ENCODE measurements around the gene RING1. TPM values are rescaled to one million over a fixed set of nuclear protein-coding genes. Genes with fewer than 3 reads are reported as not detected.

Gene RING1
- total RNA-seq, 1 donor from 2014 or later, result 43.8 TPM

DNA sequence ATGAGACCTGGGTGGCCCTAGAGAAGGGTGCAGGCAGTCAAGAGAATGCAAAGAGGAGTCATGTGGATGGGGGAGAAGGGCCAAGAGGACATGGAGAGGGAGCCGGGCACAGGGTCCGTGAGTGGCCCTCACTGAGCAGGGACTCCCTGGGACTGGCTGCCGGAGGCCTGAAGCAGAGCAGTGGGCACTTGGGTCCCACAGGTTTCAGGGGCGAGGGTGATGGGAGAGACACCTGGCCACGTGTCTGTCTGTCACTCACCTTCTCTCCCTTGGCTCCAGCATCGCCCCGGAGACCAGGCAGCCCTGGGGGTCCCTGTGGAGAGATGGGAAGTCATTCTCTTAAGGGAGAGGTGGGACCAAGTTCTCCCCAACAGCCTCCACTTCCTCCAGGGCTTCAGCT, 41.5 kb upstream of the RING1 start:
- DNase-seq (no peak), ATAC-seq (ENCODE audit: low read depth) (no peak)
- POLR2A ChIA-PET, result no interaction called here
- TF ChIP-seq, protein P1, sequence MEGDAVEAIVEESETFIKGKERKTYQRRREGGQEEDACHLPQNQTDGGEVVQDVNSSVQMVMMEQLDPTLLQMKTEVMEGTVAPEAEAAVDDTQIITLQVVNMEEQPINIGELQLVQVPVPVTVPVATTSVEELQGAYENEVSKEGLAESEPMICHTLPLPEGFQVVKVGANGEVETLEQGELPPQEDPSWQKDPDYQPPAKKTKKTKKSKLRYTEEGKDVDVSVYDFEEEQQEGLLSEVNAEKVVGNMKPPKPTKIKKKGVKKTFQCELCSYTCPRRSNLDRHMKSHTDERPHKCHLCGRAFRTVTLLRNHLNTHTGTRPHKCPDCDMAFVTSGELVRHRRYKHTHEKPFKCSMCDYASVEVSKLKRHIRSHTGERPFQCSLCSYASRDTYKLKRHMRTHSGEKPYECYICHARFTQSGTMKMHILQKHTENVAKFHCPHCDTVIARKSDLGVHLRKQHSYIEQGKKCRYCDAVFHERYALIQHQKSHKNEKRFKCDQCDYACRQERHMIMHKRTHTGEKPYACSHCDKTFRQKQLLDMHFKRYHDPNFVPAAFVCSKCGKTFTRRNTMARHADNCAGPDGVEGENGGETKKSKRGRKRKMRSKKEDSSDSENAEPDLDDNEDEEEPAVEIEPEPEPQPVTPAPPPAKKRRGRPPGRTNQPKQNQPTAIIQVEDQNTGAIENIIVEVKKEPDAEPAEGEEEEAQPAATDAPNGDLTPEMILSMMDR (IDR thresholded peaks at IDR 0.05), result no peak
- CTCF ChIA-PET, result no interaction called here
- Mint-ChIP-seq H3K27me3 (no peaks in the 10 kb centered on the region), H3K27ac (no peak overlapping the region), H3K4me1 (peaks cover 17% of the 10 kb centered on the region), H3K36me3 (ENCODE audit: low read depth) (no peaks in the 10 kb centered on the region), H3K9me3 (no peaks in the 10 kb centered on the region), H3K4me3 (no peak overlapping the region)
- intact Hi-C loops (cut with micrococcal nuclease), result no loop called here

DNA sequence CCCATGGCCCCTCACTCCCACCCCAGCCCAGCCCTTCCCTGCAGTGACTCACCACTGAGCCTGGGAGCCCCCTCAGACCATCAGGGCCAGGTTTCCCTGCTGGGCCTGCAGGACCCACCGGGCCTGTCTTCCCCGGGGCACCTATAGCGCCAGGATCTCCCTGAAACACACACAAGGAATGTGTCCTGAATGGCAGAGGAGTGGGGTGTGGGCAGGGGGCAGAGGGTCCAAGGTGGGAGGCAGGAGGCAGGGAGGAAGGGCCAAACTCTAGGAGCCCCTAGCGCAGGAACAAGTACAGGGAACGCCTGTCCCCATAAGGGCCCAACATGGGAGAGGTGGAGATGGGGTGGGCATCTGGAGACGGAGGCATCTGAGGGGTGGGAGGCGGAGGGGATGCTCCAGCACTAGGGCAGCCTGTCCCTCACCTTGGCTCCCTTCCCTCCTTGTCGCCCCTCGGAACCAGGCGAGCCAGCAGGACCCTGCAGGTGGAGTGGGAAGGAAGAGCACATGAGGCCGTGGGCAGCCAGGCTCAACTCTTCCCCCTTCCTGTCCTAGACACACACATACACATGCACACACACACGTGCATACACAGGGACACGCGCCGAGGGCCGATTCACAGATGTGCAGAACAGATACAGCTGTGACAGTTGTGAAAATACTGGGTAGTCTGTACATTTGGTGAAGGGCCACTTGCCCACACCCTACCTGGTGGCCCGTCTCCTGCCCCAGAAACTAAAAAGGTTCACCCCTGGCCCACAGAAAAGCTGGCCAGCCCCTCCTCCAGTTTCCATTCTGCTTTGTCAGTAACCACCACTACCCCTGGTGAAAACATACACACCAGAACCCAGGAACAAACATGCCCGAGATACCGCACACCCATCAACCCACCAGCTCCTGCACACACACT, 40.7 kb upstream of the RING1 start:
- intact Hi-C loops (cut with micrococcal nuclease), result no loop called here
- Mint-ChIP-seq H3K4me3 (no peak overlapping the region), H3K27me3 (peaks cover 1% of the 10 kb centered on the region), H3K36me3 (ENCODE audit: low read depth) (no peaks in the 10 kb centered on the region), H3K27ac (no peak overlapping the region), H3K4me1 (peaks cover 15% of the 10 kb centered on the region), H3K9me3 (no peaks in the 10 kb centered on the region)
- no peak for ATAC-seq (ENCODE audit: low read depth)
- no peak for DNase-seq
- CTCF ChIA-PET, result no interaction called here
- TF ChIP-seq, protein P1 (IDR thresholded peaks at IDR 0.05), result no peak
- POLR2A ChIA-PET, result no interaction called here

GRCh38 chr6:33168284-33168601, 40.1 kb upstream of the RING1 start:
- Mint-ChIP-seq H3K36me3 (ENCODE audit: low read depth) (no peaks in the 10 kb centered on the region), H3K9me3 (no peaks in the 10 kb centered on the region)
- POLR2A ChIA-PET, result no interaction called here

GRCh38 chr6:33168639-33169038, 39.7 kb upstream of the RING1 start:
- DNase-seq (no peak), ATAC-seq (ENCODE audit: low read depth) (no peak)
- Mint-ChIP-seq H3K4me1 (peaks cover 16% of the 10 kb centered on the region), H3K36me3 (ENCODE audit: low read depth) (no peaks in the 10 kb centered on the region), H3K27ac (no peak overlapping the region), H3K27me3 (peaks cover 5% of the 10 kb centered on the region), H3K4me3 (no peak overlapping the region), H3K9me3 (no peaks in the 10 kb centered on the region)
- CTCF ChIA-PET, result no interaction called here
- TF ChIP-seq, protein P1 (IDR thresholded peaks at IDR 0.05), result no peak
- POLR2A ChIA-PET, result no interaction called here
- intact Hi-C loops (cut with micrococcal nuclease), result no loop called here

More at GRCh38 chr6:33168284-33168601, 40.1 kb upstream of the RING1 start:
- no peak overlapping the region for H3K4me3 Mint-ChIP-seq
- CTCF ChIA-PET, result no interaction called here
- DNase-seq (no peak), ATAC-seq (ENCODE audit: low read depth) (no peak)
- H3K4me1 Mint-ChIP-seq, result peaks cover 16% of the 10 kb centered on the region
- TF ChIP-seq, protein P1 (IDR thresholded peaks at IDR 0.05), result no peak
- intact Hi-C loops (cut with micrococcal nuclease), result no loop called here
- H3K27me3 Mint-ChIP-seq, result peaks cover 5% of the 10 kb centered on the region
- no peak overlapping the region for H3K27ac Mint-ChIP-seq

DNA sequence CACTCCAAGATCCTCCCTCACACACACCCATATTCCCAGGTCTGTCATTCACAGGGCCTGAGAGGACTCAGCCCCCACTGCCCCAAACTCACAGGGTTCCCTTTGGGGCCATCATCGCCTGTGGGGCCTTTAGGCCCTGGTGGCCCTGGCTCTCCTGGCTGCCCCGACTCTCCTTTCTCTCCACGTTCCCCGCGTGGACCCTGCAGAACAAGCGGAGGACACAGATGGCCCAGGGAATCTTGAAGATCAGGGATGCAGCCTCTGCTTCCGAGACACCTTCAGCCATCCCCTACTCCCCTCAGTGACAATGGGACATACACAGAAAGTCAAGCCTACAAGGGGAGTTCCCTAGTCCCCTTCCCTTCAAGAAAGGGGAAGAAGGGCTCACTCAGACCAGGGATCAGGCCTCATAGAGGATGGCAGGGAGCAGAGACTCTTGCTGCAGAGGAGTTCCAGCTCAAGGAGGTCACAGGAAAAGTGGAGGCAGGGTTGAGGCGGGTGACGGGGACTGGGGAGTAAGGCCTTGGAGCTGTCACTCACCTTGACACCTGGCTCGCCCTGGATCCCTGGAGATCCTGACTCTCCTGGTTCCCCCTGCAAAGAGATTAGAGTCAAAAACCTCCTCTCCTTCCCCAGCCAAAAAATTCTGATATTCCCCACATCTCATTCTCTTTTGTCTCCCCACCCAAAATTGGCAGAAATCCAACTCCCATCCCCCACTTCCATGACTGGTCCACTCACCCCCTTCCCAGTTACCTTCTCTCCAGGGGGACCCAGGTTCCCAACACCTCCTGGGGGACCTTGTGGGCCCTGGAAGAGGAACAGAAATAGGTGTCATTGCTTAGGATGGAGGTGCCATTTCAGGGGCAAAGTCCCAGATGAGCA, 38.8 kb upstream of the RING1 start:
- DNase-seq, result no peak
- intact Hi-C loops (cut with micrococcal nuclease), result no loop called here
- ATAC-seq (ENCODE audit: low read depth), result no peak
- H3K9me3 Mint-ChIP-seq, result no peaks in the 10 kb centered on the region
- no peak overlapping the region for H3K4me3 Mint-ChIP-seq
- ChIA-PET CTCF (interaction anchor here (1.1 kb wide), 1 partner anchor 169 kb away, joined by 3 read pairs; no protein-coding TSS in a partner anchor), POLR2A (interaction anchor here (0.6 kb wide), 1 partner anchor 30 kb away, joined by 3 read pairs; no protein-coding TSS in a partner anchor)
- TF ChIP-seq, protein P1 (IDR thresholded peaks at IDR 0.05), result no peak
- H3K4me1 Mint-ChIP-seq, result peaks cover 16% of the 10 kb centered on the region
- H3K27ac Mint-ChIP-seq, result no peak overlapping the region
- peaks cover 5% of the 10 kb centered on the region for H3K27me3 Mint-ChIP-seq
- no peaks in the 10 kb centered on the region for H3K36me3 Mint-ChIP-seq (ENCODE audit: low read depth)
